ENCODE data around the gene FCSK. TPM values are rescaled to one million over a fixed set of nuclear protein-coding genes. Genes with fewer than 3 reads are reported as not detected.

The FCSK gene
- total and polyA plus RNA-seq, 2 of the 13 experiments (the other 11 are each of a cell fraction or from before 2014, with no cell fraction given) = 9.1 to 19.2 TPM

GRCh38 chr16:70437582-70438557 is 16.5 kb upstream of the FCSK start (continued):
- TF ChIP-seq USF2 (IDR thresholded peaks at IDR 0.05; ENCODE audit: low read depth, low read length) (no peak), USF2 (CRISPR knock-in tag; IDR thresholded peaks at IDR 0.05; ENCODE audit: borderline replicate concordance) (no peak), JUN (CRISPR knock-in tag; IDR thresholded peaks at IDR 0.05) (no peak), KDM1A (CRISPR knock-in tag; IDR thresholded peaks at IDR 0.05) (no peak), TSC22D2 (CRISPR knock-in tag; IDR thresholded peaks at IDR 0.05; ENCODE audit: borderline replicate concordance) (no peak), ZBTB21 (CRISPR knock-in tag; IDR thresholded peaks at IDR 0.05) (no peak), ZNF550 (CRISPR knock-in tag; IDR thresholded peaks at IDR 0.05; ENCODE audit: borderline replicate concordance) (no peak), IKZF1 (IDR thresholded peaks at IDR 0.05) (no peak), PHB2 (IDR thresholded peaks at IDR 0.05; ENCODE audit: partially characterized antibody) (no peak), ZSCAN22 (CRISPR knock-in tag; IDR thresholded peaks at IDR 0.05) (no peak), SATB2 (CRISPR knock-in tag; IDR thresholded peaks at IDR 0.05) (no peak), ZNF343 (CRISPR knock-in tag; IDR thresholded peaks at IDR 0.05) (no peak), NFIC (IDR thresholded peaks at IDR 0.05; ENCODE audit: low read length) (no peak), NCOA5 (CRISPR knock-in tag; IDR thresholded peaks at IDR 0.05) (no peak), STAG1 (CRISPR knock-in tag; IDR thresholded peaks at IDR 0.05) (no peak), NCOR1 (IDR thresholded peaks at IDR 0.05; ENCODE audit: borderline replicate concordance, low read length) (no peak), ZNF546 (CRISPR knock-in tag; conservative IDR thresholded peaks at IDR 0.05) (no peak; the same call in 1 of the 2 replicates), ZBTB49 (CRISPR knock-in tag; IDR thresholded peaks at IDR 0.05; ENCODE audit: borderline replicate concordance) (no peak), ZNF282 (IDR thresholded peaks at IDR 0.05; ENCODE audit: partially characterized antibody) (no peak), ZNF616 (CRISPR knock-in tag; IDR thresholded peaks at IDR 0.05; ENCODE audit: low read depth) (no peak), ZSCAN5A (CRISPR knock-in tag; IDR thresholded peaks at IDR 0.05; ENCODE audit: borderline replicate concordance) (no peak), ELF4 (CRISPR knock-in tag; IDR thresholded peaks at IDR 0.05; ENCODE audit: borderline replicate concordance) (no peak), CERS6 (CRISPR knock-in tag; IDR thresholded peaks at IDR 0.05) (no peak), ZFY (CRISPR knock-in tag; IDR thresholded peaks at IDR 0.05) (no peak), JUNB (CRISPR knock-in tag; IDR thresholded peaks at IDR 0.05; ENCODE audit: borderline replicate concordance) (no peak)

All from HepG2 (cell line).